Measurements from ENCODE around the gene ICAM3. TPM values are rescaled to one million over a fixed set of nuclear protein-coding genes. Genes with fewer than 3 reads are reported as not detected.
A peak's percentile ranks its signal among the peaks of the same experiment; 100 is the strongest.

Gene ICAM3
- total and polyA plus RNA-seq, 9 donors: 5.4 to 7.5 (median 5.8) TPM

GRCh38 chr19:10333758-10334587 lies 5.5 kb downstream of the ICAM3 start:
- Histone ChIP-seq H3K36me3 (ENCODE audit: control insufficient read depth, insufficient read depth, low read length) (peaks cover 14% of the 10 kb centered on the region), H3K27me3 (ENCODE audit: control insufficient read depth, insufficient read depth, low read length) (no peaks in the 10 kb centered on the region), H3K4me3 (ENCODE audit: low read length) (peak overlapping the region; percentile 99), H3K4me1 (ENCODE audit: control insufficient read depth, insufficient read depth, low read length) (peaks cover 25% of the 10 kb centered on the region), H3K9me3 (replicated peaks; ENCODE audit: control insufficient read depth, low read depth, low read length) (no peaks in the 10 kb centered on the region), H3K27ac (ENCODE audit: low read length) (peak overlapping the region; percentile 80)
- WGBS (ENCODE audit: insufficient coverage): 6% methylated on average over 32 of the region's 44 CpGs
- peak; percentile 17 for DNase-seq

- Histone ChIP-seq H3K4me3 (ENCODE audit: low read length) (peak within 1 kb of the TSS; percentile 99), H3K4me1 (ENCODE audit: control insufficient read depth, insufficient read depth, low read length) (peaks cover 25% of the 10 kb centered on the region), H3K36me3 (ENCODE audit: control insufficient read depth, insufficient read depth, low read length) (peaks cover 23% of the 10 kb centered on the region), H3K27me3 (ENCODE audit: control insufficient read depth, insufficient read depth, low read length) (no peaks in the 10 kb centered on the region), H3K9me3 (replicated peaks; ENCODE audit: control insufficient read depth, low read depth, low read length) (no peaks in the 10 kb centered on the region), H3K27ac (ENCODE audit: low read length) (peak within 1 kb of the TSS; percentile 98)
- DNase-seq: peak; percentile 99
- WGBS (ENCODE audit: insufficient coverage): under 1% methylated on average over 63 of the region's 82 CpGs
Measured at GRCh38 chr19:10332965-10333757, 6.3 kb downstream of the ICAM3 start, which contains the start of gene RAVER1. Gene RAVER1 (minus strand): TSS chr19:10333529. CDS start chr19:10333507, 22 bp downstream.

- DNase-seq: no peak
- no peaks in the 10 kb centered on the region for H3K9me3 ChIP-seq (replicated peaks; ENCODE audit: control insufficient read depth, low read depth, low read length)
- peak overlapping the region; percentile 99 for H3K4me3 ChIP-seq (ENCODE audit: low read length)
- 39% methylated on average over 12 of the region's 18 CpGs for WGBS (ENCODE audit: insufficient coverage)
- no peaks in the 10 kb centered on the region for H3K27me3 ChIP-seq (ENCODE audit: control insufficient read depth, insufficient read depth, low read length)
- peak overlapping the region; percentile 98 for H3K27ac ChIP-seq (ENCODE audit: low read length)
- H3K4me1 ChIP-seq (ENCODE audit: control insufficient read depth, insufficient read depth, low read length): peaks cover 25% of the 10 kb centered on the region
- H3K36me3 ChIP-seq (ENCODE audit: control insufficient read depth, insufficient read depth, low read length): peaks cover 31% of the 10 kb centered on the region
Measured at GRCh38 chr19:10332158-10332964, 7.1 kb downstream of the ICAM3 start.

- no peak overlapping the region for H3K4me3 ChIP-seq (ENCODE audit: low read length)
- no peak for DNase-seq
- no peaks in the 10 kb centered on the region for H3K9me3 ChIP-seq (replicated peaks; ENCODE audit: control insufficient read depth, low read depth, low read length)
- peaks cover 50% of the 10 kb centered on the region for H3K36me3 ChIP-seq (ENCODE audit: control insufficient read depth, insufficient read depth, low read length)
- WGBS (ENCODE audit: insufficient coverage): 93% methylated on average over 11 of the region's 13 CpGs
- H3K4me1 ChIP-seq (ENCODE audit: control insufficient read depth, insufficient read depth, low read length): peaks cover 17% of the 10 kb centered on the region
- no peak overlapping the region for H3K27ac ChIP-seq (ENCODE audit: low read length)
- no peaks in the 10 kb centered on the region for H3K27me3 ChIP-seq (ENCODE audit: control insufficient read depth, insufficient read depth, low read length)
Measured at GRCh38 chr19:10329555-10329954, 9.9 kb downstream of the ICAM3 start.

- Histone ChIP-seq H3K27me3 (ENCODE audit: control insufficient read depth, insufficient read depth, low read length) (no peaks in the 10 kb centered on the region), H3K27ac (ENCODE audit: low read length) (no peak overlapping the region), H3K36me3 (ENCODE audit: control insufficient read depth, insufficient read depth, low read length) (peaks cover 56% of the 10 kb centered on the region), H3K4me3 (ENCODE audit: low read length) (no peak overlapping the region), H3K9me3 (replicated peaks; ENCODE audit: control insufficient read depth, low read depth, low read length) (no peaks in the 10 kb centered on the region), H3K4me1 (ENCODE audit: control insufficient read depth, insufficient read depth, low read length) (peaks cover 10% of the 10 kb centered on the region)
- 95% methylated on average over 41 of the region's 41 CpGs for WGBS (ENCODE audit: insufficient coverage)
- DNase-seq: no peak
Measured at GRCh38 chr19:10328558-10329429, 10.6 kb downstream of the ICAM3 start.

- DNase-seq: no peak
- Histone ChIP-seq H3K4me3 (ENCODE audit: low read length) (no peak overlapping the region), H3K4me1 (ENCODE audit: control insufficient read depth, insufficient read depth, low read length) (peaks cover 8% of the 10 kb centered on the region), H3K27me3 (ENCODE audit: control insufficient read depth, insufficient read depth, low read length) (no peaks in the 10 kb centered on the region), H3K27ac (ENCODE audit: low read length) (no peak overlapping the region), H3K9me3 (replicated peaks; ENCODE audit: control insufficient read depth, low read depth, low read length) (no peaks in the 10 kb centered on the region), H3K36me3 (ENCODE audit: control insufficient read depth, insufficient read depth, low read length) (peaks cover 66% of the 10 kb centered on the region)
- WGBS (ENCODE audit: insufficient coverage): 93% methylated on average over 7 of the region's 7 CpGs
Measured at GRCh38 chr19:10327793-10328192, 11.6 kb downstream of the ICAM3 start.

- H3K4me1 ChIP-seq (ENCODE audit: control insufficient read depth, insufficient read depth, low read length): no peaks in the 10 kb centered on the region
- peaks cover 86% of the 10 kb centered on the region for H3K36me3 ChIP-seq (ENCODE audit: control insufficient read depth, insufficient read depth, low read length)
- no peak overlapping the region for H3K27ac ChIP-seq (ENCODE audit: low read length)
- no peaks in the 10 kb centered on the region for H3K27me3 ChIP-seq (ENCODE audit: control insufficient read depth, insufficient read depth, low read length)
- H3K4me3 ChIP-seq (ENCODE audit: low read length): no peak overlapping the region
- H3K9me3 ChIP-seq (replicated peaks; ENCODE audit: control insufficient read depth, low read depth, low read length): no peaks in the 10 kb centered on the region
- WGBS (ENCODE audit: insufficient coverage): 80% methylated on average over 4 of the region's 8 CpGs
- no peak for DNase-seq
Measured at GRCh38 chr19:10325732-10326131, 13.7 kb downstream of the ICAM3 start.

GRCh38 chr19:10321874-10322835 lies 17.3 kb downstream of the ICAM3 start:
- Histone ChIP-seq H3K27me3 (ENCODE audit: control insufficient read depth, insufficient read depth, low read length) (no peaks in the 10 kb centered on the region), H3K9me3 (replicated peaks; ENCODE audit: control insufficient read depth, low read depth, low read length) (no peaks in the 10 kb centered on the region), H3K27ac (ENCODE audit: low read length) (no peak overlapping the region), H3K4me3 (ENCODE audit: low read length) (no peak overlapping the region), H3K36me3 (ENCODE audit: control insufficient read depth, insufficient read depth, low read length) (peaks cover 83% of the 10 kb centered on the region), H3K4me1 (ENCODE audit: control insufficient read depth, insufficient read depth, low read length) (no peaks in the 10 kb centered on the region)
- WGBS (ENCODE audit: insufficient coverage): 89% methylated on average over 10 of the region's 19 CpGs
- DNase-seq: no peak

Measured in muscle of leg (tissue), 11 donors.